Measurements from ENCODE around the gene DBET.

DNA sequence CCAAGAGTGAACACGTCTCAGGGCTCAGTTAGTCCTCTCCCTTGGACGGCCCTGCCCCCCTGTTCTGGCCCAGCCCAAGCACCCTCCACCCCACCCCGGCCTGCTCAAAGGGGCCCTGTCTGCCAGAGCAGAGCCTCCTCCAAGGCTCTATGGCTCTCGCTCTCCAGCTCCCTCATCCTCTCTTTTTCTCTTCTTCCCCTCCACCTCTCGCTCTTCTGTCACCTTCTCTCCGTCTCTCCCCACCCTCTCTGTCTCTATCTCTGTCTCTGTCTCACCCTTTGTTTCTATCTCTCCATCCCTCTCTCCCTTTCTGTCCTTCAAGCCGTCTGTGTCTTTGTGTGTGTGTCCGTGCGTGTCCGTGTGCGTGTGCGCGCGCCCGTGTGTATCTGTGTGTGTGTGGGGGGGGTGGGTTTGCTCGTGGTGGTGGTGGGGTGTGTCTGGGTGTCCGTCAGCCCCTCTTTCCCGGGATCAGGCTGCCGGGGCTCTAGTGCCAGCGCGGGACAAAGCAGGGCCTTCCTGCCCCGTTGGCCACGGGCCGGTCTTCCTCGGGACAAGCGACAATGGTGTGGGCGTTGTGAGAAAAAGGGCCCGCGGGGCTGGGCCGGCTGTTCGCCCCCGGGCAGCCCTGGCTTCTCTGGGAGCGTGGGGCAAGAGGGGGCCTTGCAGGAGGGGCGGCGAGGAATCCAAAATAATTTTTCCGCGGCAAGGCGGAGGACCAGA lies 45.9 kb upstream of the DBET start:
- TF ChIP-seq SNAI2 (CRISPR knock-in tag; IDR thresholded peaks at IDR 0.05) (no peak), ZNF8 (CRISPR knock-in tag; IDR thresholded peaks at IDR 0.05) (no peak), POU6F1 (CRISPR knock-in tag; IDR thresholded peaks at IDR 0.05; ENCODE audit: borderline replicate concordance, low read depth) (no peak), PPARA (CRISPR knock-in tag; IDR thresholded peaks at IDR 0.05; ENCODE audit: borderline replicate concordance) (no peak), OSR1 (CRISPR knock-in tag; IDR thresholded peaks at IDR 0.05) (no peak), RARB (CRISPR knock-in tag; IDR thresholded peaks at IDR 0.05) (no peak), CREB5 (CRISPR knock-in tag; IDR thresholded peaks at IDR 0.05; ENCODE audit: low read depth) (no peak), ZFP3 (CRISPR knock-in tag; IDR thresholded peaks at IDR 0.05) (no peak), ESRRG (CRISPR knock-in tag; IDR thresholded peaks at IDR 0.05) (no peak), ARNTL (CRISPR knock-in tag; IDR thresholded peaks at IDR 0.05; ENCODE audit: borderline replicate concordance, low read depth) (no peak), ZFP30 (CRISPR knock-in tag; IDR thresholded peaks at IDR 0.05) (no peak), BACH2 (CRISPR knock-in tag; IDR thresholded peaks at IDR 0.05; ENCODE audit: borderline replicate concordance) (no peak)
- TF ChIP-seq, protein P1, sequence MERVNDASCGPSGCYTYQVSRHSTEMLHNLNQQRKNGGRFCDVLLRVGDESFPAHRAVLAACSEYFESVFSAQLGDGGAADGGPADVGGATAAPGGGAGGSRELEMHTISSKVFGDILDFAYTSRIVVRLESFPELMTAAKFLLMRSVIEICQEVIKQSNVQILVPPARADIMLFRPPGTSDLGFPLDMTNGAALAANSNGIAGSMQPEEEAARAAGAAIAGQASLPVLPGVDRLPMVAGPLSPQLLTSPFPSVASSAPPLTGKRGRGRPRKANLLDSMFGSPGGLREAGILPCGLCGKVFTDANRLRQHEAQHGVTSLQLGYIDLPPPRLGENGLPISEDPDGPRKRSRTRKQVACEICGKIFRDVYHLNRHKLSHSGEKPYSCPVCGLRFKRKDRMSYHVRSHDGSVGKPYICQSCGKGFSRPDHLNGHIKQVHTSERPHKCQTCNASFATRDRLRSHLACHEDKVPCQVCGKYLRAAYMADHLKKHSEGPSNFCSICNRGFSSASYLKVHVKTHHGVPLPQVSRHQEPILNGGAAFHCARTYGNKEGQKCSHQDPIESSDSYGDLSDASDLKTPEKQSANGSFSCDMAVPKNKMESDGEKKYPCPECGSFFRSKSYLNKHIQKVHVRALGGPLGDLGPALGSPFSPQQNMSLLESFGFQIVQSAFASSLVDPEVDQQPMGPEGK (CRISPR knock-in tag; IDR thresholded peaks at IDR 0.05; ENCODE audit: borderline replicate concordance), result no peak

Data from SK-N-SH treated with all-trans-retinoic acid at 6 μM for 48 hours (cell line).